Kidney glomerular epithelial cell (primary cell): ENCODE data around the gene TNFAIP1.

ENCODE experiments used
- DNase-seq: peaks from one replicate; lab custom pipeline; 2025; lab: John Stamatoyannopoulos, UW

Gene TNFAIP1

GRCh38 chr17:28346199-28346580, 10.6 kb downstream of the TNFAIP1 start:
- DNase-seq, result no peak

GRCh38 chr17:28346746-28347246, 11.2 kb downstream of the TNFAIP1 start:
- no peak for DNase-seq

- peak; percentile 64 for DNase-seq
Measured at GRCh38 chr17:28347261-28347891, 11.8 kb downstream of the TNFAIP1 start.

GRCh38 chr17:28348979-28349378, 13.4 kb downstream of the TNFAIP1 start:
- DNase-seq, result no peak

- DNase-seq, result no peak
Measured at GRCh38 chr17:28350271-28350670, 14.7 kb downstream of the TNFAIP1 start.

- DNase-seq, result peak; percentile 80
Measured at GRCh38 chr17:28357061-28357900, 21.7 kb downstream of the TNFAIP1 start, which contains the start of gene POLDIP2. TSS of gene POLDIP2 (minus strand) at chr17:28357527. CDS start at chr17:28357448, 79 bp downstream.

- no peak for DNase-seq
Measured at GRCh38 chr17:28357901-28358197, 22.3 kb downstream of the TNFAIP1 start.

GRCh38 chr17:28363186-28363585, 27.6 kb downstream of the TNFAIP1 start:
- DNase-seq, result no peak

- no peak for DNase-seq
Measured at GRCh38 chr17:28363776-28364650, 28.5 kb downstream of the TNFAIP1 start.

GRCh38 chr17:28364665-28365363, 29.3 kb downstream of the TNFAIP1 start, which contains the start of gene SEBOX:
TSS of gene SEBOX (minus strand) at chr17:28365199. CDS start at chr17:28365151, 48 bp downstream.
- no peak for DNase-seq

- no peak for DNase-seq
Measured at GRCh38 chr17:28365487-28365886, 29.9 kb downstream of the TNFAIP1 start.

GRCh38 chr17:28366605-28367004, 31.0 kb downstream of the TNFAIP1 start:
- DNase-seq, result no peak

- DNase-seq, result no peak
Measured at GRCh38 chr17:28367641-28368305, 32.2 kb downstream of the TNFAIP1 start.

- no peak for DNase-seq
Measured at GRCh38 chr17:28368306-28368831, 32.8 kb downstream of the TNFAIP1 start.

GRCh38 chr17:28368915-28369683, 33.5 kb downstream of the TNFAIP1 start:
- DNase-seq, result no peak

GRCh38 chr17:28369684-28370034, 34.1 kb downstream of the TNFAIP1 start:
- no peak for DNase-seq

GRCh38 chr17:28370035-28370743, 34.6 kb downstream of the TNFAIP1 start, which contains the start of gene VTN:
TSS of gene VTN (minus strand) at chr17:28370307. CDS start at chr17:28370203, 104 bp downstream.
- DNase-seq, result peak; percentile 2

GRCh38 chr17:28370744-28371103, 35.2 kb downstream of the TNFAIP1 start:
- DNase-seq, result no peak
